RWPE1 (cell line): ENCODE data around the gene PLCXD1.
A peak's percentile ranks its signal among the peaks of the same experiment; 100 is the strongest.
"Not testable (repeated sequence)": the region's sequence is repeated elsewhere in the genome, so short reads cannot be mapped to it uniquely, and the experiment has no call there.

Experiments
- CTCF ChIA-PET: fragments of 350-600 bp; sonication (Branson Sonifier 250); formaldehyde crosslinking; extraction: SDS; loops from one replicate; lab custom pipeline; 2021; lab: Yijun Ruan, JAX
- POLR2A ChIA-PET: fragments of 400-600 bp; formaldehyde crosslinking; extraction: SDS; loops from one replicate; lab custom pipeline; 2020; ENCODE audit warnings: antibody characterized with exemption; ENCODE audit not compliant: low non-redundant PET; lab: Yijun Ruan, JAX
- DNase-seq: peaks from one replicate; pipeline ENCODE4 v3.0.0; 2012; ENCODE audit warnings: low spot score
- H3K27ac ChIP-seq: fragments of 450-650 bp; 2 replicates; pipeline ENCODE4 v1.5.1; 2017
- TF ChIP-seq, protein P1 (sequence below): fragments of 450-650 bp; conservative IDR thresholded peaks from 2 replicates; pipeline ENCODE4 v1.5.1; 2017; ENCODE audit warnings: low read depth, mild to moderate bottlenecking

The PLCXD1 gene

DNA sequence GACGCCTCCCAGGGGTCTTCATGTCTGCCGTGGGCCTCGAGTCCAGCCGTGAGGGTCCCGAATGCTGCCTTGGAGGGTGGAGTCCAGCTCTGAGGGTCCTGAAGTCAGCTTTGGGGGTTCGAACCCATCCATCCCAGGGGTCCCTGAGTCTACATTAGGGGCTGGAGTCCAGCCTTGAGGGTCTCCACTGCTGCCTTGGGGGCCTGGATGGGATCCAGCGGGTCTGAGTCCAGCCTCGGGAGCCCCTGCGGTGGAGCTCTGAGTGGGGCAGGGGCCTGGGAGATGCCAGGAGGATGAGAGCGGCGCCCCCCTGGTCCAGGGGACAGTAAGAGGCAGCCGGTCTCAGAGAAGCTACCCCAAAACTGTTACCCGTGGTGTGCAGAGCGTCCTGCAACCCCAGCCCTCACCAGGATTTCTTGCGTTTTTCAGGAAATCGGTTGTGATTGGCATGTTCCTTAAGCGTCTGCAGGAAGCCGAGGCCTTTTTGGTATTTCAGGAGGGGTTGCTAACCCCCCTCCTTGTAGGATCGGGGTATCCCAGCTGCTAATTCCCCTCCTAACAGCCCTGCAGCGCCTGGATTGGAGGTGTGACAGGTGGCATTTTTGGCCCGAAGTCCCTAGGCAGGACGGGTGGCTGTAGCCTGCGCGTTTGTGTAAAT, 39.1 kb downstream of the PLCXD1 start:
- CTCF ChIA-PET, result no interaction called here
- POLR2A ChIA-PET, result no interaction called here
- TF ChIP-seq, protein P1, sequence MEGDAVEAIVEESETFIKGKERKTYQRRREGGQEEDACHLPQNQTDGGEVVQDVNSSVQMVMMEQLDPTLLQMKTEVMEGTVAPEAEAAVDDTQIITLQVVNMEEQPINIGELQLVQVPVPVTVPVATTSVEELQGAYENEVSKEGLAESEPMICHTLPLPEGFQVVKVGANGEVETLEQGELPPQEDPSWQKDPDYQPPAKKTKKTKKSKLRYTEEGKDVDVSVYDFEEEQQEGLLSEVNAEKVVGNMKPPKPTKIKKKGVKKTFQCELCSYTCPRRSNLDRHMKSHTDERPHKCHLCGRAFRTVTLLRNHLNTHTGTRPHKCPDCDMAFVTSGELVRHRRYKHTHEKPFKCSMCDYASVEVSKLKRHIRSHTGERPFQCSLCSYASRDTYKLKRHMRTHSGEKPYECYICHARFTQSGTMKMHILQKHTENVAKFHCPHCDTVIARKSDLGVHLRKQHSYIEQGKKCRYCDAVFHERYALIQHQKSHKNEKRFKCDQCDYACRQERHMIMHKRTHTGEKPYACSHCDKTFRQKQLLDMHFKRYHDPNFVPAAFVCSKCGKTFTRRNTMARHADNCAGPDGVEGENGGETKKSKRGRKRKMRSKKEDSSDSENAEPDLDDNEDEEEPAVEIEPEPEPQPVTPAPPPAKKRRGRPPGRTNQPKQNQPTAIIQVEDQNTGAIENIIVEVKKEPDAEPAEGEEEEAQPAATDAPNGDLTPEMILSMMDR, result no peak
- peak overlapping the region; percentile 95 for H3K27ac ChIP-seq
- DNase-seq, result no peak

DNA sequence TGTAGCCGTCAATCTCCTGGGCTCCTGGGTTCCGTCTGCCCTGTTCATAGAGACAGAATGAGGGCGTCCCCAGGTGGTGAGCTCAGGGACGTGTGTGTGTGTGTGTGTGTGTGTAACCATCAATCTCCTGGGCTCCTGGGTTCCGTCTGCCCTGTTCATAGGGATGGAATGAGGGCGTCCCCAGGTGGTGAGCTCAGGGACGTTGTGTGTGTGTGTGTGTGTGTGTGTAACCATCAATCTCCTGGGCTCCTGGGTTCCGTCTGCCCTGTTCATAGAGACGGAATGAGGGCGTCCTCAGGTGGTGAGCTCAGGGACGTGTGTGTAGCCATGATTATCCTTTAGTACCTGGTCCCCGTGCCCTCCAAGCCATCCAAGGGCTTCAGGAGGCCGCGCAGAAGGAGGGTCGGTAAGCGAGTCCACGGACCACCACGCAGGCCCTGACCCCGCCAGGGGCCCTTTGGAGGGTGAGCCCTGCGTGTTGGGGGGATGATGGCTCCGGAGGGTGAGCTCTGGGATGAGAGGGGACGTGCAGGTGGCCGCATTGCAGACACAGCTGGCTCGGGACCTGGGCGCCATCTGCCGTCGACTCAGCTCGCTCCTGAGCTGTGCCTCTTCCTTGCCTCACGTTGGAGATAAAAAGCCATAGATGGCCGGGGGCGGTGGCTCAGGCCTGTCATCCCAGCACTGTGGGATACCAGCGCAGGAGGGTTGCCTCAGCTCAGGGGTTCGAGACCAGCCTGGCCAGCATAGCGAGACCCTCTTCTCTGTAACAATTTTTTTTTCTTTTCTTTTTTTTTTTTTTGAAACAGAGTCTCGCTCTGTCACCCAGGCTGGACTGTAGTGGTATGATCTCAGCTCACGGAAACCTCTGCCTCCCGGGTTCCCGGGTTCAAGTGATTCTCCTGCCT, 42.8 kb downstream of the PLCXD1 start:
- H3K27ac ChIP-seq, result no peak overlapping the region
- ChIA-PET POLR2A (no interaction called here), CTCF (no interaction called here)
- TF ChIP-seq, protein P1, result no peak
- DNase-seq, result no peak

DNA sequence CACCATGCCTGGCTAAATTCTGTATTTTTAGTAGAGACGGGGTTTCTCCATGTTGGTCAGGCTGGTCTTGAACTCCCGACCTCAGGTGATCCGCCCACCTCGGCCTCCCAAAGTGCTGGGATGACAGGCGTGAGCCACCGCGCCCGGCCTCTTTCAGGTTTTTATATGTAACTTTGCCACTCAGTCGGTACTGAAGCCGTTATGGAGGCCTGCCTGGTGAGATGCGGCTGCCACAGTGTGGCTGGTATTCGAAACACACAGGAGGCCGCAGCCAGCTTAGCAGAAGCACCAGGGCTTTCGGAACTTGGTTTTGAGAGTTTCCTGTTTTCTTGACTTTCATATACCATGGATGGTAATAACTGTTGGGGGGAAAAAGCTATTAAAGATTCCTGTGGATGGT, 43.5 kb downstream of the PLCXD1 start:
- DNase-seq, CTCF ChIA-PET, POLR2A ChIA-PET, H3K27ac ChIP-seq: not testable (repeated sequence)

DNA sequence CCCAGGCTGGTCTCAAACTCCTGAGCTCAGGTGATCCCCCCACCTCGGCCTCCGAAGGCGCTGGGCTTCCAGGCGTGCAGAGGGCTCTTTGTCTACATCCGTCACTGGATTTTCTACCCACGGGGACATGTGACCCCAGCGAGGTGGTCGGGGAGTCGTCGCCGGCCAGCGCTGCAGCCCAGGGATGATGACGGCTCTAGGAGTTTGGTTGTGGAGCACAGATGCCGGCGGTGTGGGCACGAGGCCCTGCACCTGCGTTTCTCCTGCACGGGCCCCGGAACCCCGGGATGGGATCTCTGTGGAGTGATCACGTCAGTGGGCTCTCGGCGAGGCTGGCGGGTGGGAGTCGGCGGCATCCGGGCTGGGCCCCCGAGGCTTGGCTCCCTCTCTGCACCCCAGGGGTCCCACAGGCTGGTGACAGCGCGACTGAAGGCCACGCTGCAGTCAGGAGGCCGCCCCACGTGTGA, 46.5 kb downstream of the PLCXD1 start:
- ChIA-PET CTCF (no interaction called here), POLR2A (no interaction called here)
- no peak overlapping the region for H3K27ac ChIP-seq
- TF ChIP-seq, protein P1, result no peak
- DNase-seq, result no peak

DNA sequence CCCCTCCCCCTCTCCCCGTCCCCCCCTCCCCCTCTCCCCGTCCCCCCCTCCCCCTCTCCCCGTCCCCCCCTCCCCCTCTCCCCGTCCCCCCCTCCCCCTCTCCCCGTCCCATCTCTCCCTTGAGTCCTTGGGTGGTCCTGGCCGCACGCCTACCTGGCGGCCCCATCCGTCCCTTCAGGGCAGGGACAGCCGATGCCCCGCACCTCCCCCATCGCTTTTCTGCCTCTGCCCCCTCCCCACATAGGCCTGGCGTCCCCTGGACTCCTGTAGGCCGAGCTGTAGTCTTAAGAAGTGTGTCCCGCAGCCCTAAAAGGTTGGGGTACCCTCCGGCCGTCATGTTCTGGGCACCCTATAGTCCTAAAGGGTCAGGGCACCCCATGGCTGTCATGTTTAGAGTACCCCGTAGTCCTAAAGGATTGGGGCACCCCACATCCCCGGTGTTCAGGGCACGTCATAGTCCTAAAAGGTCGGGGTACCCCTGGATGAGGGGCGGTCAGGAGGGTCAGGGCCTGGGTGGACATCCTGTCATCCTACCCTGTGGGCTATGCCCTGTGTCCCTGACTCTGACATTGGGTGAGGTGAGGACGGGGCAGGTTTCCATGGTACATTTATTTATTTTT, 48.2 kb downstream of the PLCXD1 start:
- ChIA-PET POLR2A (no interaction called here), CTCF (no interaction called here)
- TF ChIP-seq, protein P1, result no peak
- DNase-seq, result no peak
- H3K27ac ChIP-seq, result no peak overlapping the region

DNA sequence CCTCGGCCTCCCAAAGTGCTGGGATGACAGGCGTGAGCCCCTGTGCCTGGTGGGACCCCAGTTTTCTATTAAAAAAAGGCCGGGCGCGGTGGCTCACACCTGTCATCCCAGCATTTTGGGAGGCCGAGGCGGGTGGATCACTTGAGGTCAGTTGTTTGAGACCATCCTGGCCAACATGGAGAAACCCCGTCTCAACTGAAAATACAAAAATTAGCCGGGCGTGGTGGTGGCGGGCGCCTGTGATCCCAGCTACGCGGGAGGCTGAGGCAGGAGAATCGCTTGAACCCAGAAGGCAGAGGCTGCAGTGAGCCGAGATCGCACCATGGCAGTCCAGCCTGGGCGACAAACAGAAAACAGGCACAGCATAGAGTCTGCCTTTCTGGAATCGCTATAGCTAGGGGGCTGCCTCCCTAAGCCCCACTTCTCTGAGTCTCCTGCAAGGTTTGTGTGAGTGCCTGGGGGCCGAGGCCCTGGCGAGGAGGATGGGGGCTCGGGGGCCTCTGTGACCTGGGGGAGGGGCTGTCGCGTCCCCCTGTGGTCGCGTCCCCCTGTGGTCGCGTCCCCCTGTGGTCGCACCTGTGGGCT, 49.1 kb downstream of the PLCXD1 start:
- POLR2A ChIA-PET, DNase-seq, H3K27ac ChIP-seq, CTCF ChIA-PET: not testable (repeated sequence)

DNA sequence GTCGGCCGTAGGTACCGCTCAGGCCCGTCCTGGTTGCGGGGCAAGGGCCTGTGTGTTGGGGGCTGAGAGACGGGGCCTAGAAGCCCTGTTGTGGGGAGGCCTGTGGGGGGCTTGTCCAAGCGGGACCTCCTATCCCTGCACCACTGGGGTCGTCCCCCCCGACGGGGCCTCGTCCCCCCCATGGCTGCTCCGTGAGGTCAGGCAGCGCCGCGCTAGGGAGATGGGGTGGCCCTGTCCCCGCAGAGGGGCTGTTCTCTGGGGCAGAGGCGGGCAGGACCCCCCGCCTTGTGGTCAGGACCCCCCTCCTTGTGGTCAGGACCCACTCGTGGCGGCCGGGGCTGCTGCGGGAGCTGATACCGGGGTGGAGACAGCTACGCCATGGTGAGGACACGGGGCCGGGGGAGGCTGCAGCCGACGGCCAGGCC, 49.6 kb downstream of the PLCXD1 start:
- CTCF ChIA-PET, result no interaction called here
- no peak for DNase-seq
- POLR2A ChIA-PET, result no interaction called here
- no peak overlapping the region for H3K27ac ChIP-seq
- TF ChIP-seq, protein P1, result no peak
